GM10266 (cell line): ENCODE data around the gene SLC15A1.

Experiments
- DNase-seq: peaks from one replicate; pipeline ENCODE4 v3.0.0; 2012; ENCODE audit errors: extremely low spot score
- CTCF ChIP-seq: IDR thresholded peaks from 2 replicates; pipeline ENCODE4 v1.5.1; 2012; ENCODE audit warnings: mild to moderate bottlenecking, low read depth; ENCODE audit not compliant: control insufficient read depth, insufficient read depth; ENCODE audit errors: missing control alignments

SLC15A1 gene

GRCh38 chr13:98651744-98652143 is 100.7 kb downstream of the SLC15A1 start:
- no peak for DNase-seq
- no peak for TF ChIP-seq CTCF

- DNase-seq: no peak
- no peak for TF ChIP-seq CTCF
Measured at GRCh38 chr13:98650396-98651107, 101.9 kb downstream of the SLC15A1 start.

GRCh38 chr13:98649861-98650260 is 102.6 kb downstream of the SLC15A1 start:
- no peak for DNase-seq
- no peak for TF ChIP-seq CTCF

GRCh38 chr13:98648686-98649085 is 103.8 kb downstream of the SLC15A1 start:
- no peak for DNase-seq
- no peak for TF ChIP-seq CTCF

- TF ChIP-seq CTCF: no peak
- no peak for DNase-seq
Measured at GRCh38 chr13:98648141-98648540, 104.3 kb downstream of the SLC15A1 start.

GRCh38 chr13:98647121-98647520 is 105.4 kb downstream of the SLC15A1 start:
- no peak for DNase-seq
- TF ChIP-seq CTCF: no peak

GRCh38 chr13:98643479-98643878 is 109.0 kb downstream of the SLC15A1 start:
- no peak for TF ChIP-seq CTCF
- no peak for DNase-seq
